Measurements from ENCODE around the gene SCRG1. TPM values are rescaled to one million over a fixed set of nuclear protein-coding genes. Genes with fewer than 3 reads are reported as not detected.
A peak's percentile ranks its signal among the peaks of the same experiment; 100 is the strongest.

SCRG1 gene
- total and polyA plus RNA-seq, 2 experiments from 2014 or later: 0.12 to 1.9 TPM

- Histone ChIP-seq H3K4me1 (ENCODE audit: low read depth) (no peaks in the 10 kb centered on the region), H3K27me3 (no peaks in the 10 kb centered on the region), H3K4me3 (no peak overlapping the region), H3K9me3 (ENCODE audit: low read depth) (no peaks in the 10 kb centered on the region), H3K27ac (no peak overlapping the region), H3K36me3 (no peaks in the 10 kb centered on the region)
- TF ChIP-seq CTCF (IDR thresholded peaks at IDR 0.05; ENCODE audit: low read depth, low read length): no peak
- no peak for DNase-seq (ENCODE audit: low read depth in 1 of 2, low spot score in 1 of 2)
These were observed 27.1 kb upstream of the SCRG1 start for GRCh38 chr4:173426064-173426463.

DNA sequence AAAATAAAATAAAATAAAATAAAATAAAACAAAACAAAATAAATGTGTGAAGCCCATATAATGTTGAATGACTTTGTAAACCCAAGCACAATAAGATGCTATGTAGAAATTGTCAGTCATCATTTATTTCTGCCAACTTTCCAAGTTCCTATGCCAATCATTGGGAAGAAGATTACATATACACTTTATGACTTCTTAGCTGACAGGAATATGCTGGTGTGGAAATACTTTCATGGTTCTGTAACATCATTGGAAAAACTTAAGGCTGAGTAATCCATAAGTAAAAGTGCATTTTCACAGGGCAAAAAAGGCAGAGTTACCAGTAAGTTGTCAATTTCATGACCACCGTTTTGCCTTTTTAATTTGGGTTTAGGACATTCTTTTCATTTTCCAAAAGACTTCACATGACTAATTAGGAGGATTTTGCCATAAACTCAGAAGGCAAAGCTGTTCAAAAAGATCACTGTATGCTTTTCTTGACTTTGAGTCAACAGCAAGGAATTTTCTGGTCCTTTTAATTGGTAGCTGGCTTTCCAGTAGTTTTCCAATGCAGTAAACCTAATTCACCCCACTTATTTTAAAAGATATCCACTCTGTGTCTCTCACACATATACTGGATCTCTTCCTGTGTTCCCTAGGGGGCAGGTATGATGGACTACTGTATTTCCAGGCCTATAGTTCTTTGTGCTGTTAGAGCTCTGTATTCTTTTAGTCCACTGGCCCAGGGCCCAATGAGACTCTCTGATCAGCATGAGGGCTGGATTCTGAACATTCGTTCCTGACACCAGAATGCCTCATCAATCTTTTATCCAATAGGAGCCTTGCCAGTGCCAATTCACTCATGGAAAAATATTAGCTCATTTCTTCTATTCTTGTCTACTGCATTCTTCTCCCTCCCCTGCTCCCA is 26.2 kb upstream of the SCRG1 start:
- TF ChIP-seq CTCF (IDR thresholded peaks at IDR 0.05; ENCODE audit: low read depth, low read length): no peak
- peak in 1 of 2 donors; percentile 41 for DNase-seq (ENCODE audit: low read depth in 1 of 2, low spot score in 1 of 2)
- H3K36me3 ChIP-seq: no peaks in the 10 kb centered on the region

GRCh38 chr4:173420801-173421200 is 21.9 kb upstream of the SCRG1 start:
- H3K4me3 ChIP-seq: no peak overlapping the region
- H3K4me1 ChIP-seq (ENCODE audit: low read depth): no peaks in the 10 kb centered on the region
- no peaks in the 10 kb centered on the region for H3K9me3 ChIP-seq (ENCODE audit: low read depth)
- no peak overlapping the region for H3K27ac ChIP-seq
- no peaks in the 10 kb centered on the region for H3K27me3 ChIP-seq
- peak in 1 of 2 donors; percentile 22 for DNase-seq (ENCODE audit: low read depth in 1 of 2, low spot score in 1 of 2)
- no peak for TF ChIP-seq CTCF (IDR thresholded peaks at IDR 0.05; ENCODE audit: low read depth, low read length)
- H3K36me3 ChIP-seq: no peaks in the 10 kb centered on the region

More for the DNA sequence above, 26.2 kb upstream of the SCRG1 start:
- H3K9me3 ChIP-seq (ENCODE audit: low read depth): no peaks in the 10 kb centered on the region
- no peak overlapping the region for H3K4me3 ChIP-seq
- H3K27ac ChIP-seq: no peak overlapping the region
- no peaks in the 10 kb centered on the region for H3K4me1 ChIP-seq (ENCODE audit: low read depth)
- H3K27me3 ChIP-seq: no peaks in the 10 kb centered on the region

DNA sequence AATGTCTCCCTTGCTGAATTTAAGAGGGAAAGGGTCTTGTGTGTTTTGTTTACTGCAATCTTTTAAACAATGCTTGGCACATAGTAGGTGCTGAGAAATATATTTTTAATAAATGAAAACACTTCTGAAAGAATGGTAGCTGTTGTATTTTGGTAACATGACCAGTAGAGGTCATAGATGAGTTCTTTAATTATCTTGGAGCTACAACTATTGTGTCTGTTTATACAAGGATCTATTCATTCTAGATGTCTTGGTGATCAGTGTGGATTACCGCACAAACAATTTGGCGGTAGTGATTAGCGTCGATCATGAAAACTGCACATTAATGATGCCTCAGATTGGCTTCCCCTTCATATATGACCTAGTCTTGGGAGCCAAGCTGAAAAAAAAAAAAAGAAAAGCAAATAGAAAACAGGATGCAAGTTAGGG is 21.4 kb upstream of the SCRG1 start:
- Histone ChIP-seq H3K27me3 (no peaks in the 10 kb centered on the region), H3K9me3 (ENCODE audit: low read depth) (no peaks in the 10 kb centered on the region), H3K4me1 (ENCODE audit: low read depth) (no peaks in the 10 kb centered on the region), H3K36me3 (no peaks in the 10 kb centered on the region), H3K4me3 (no peak overlapping the region), H3K27ac (no peak overlapping the region)
- TF ChIP-seq CTCF (IDR thresholded peaks at IDR 0.05; ENCODE audit: low read depth, low read length): peak; percentile 53
- peak in 1 of 2 donors; percentile 46 for DNase-seq (ENCODE audit: low read depth in 1 of 2, low spot score in 1 of 2)

GRCh38 chr4:173418639-173419038 is 19.7 kb upstream of the SCRG1 start:
- H3K27ac ChIP-seq: no peak overlapping the region
- TF ChIP-seq CTCF (IDR thresholded peaks at IDR 0.05; ENCODE audit: low read depth, low read length): no peak
- no peaks in the 10 kb centered on the region for H3K9me3 ChIP-seq (ENCODE audit: low read depth)
- no peak overlapping the region for H3K4me3 ChIP-seq
- H3K36me3 ChIP-seq: no peaks in the 10 kb centered on the region
- H3K4me1 ChIP-seq (ENCODE audit: low read depth): no peaks in the 10 kb centered on the region
- no peak for DNase-seq (ENCODE audit: low read depth in 1 of 2, low spot score in 1 of 2)
- H3K27me3 ChIP-seq: no peaks in the 10 kb centered on the region

Measured in cardiac muscle cell (in vitro differentiated cells and primary cell).